Bronchial epithelial cell (primary cell): ENCODE data around the gene INSRR. TPM values are rescaled to one million over a fixed set of nuclear protein-coding genes. Genes with fewer than 3 reads are reported as not detected.

ENCODE experiments used
- DNase-seq: peaks from one replicate; pipeline ENCODE4 v3.0.0-alpha.2; 2010; ENCODE audit warnings: low read depth
- FAIRE-seq: peaks from 2 replicates; lab custom pipeline; 2011; peaks lifted over from hg19 to GRCh38; lab: Jason Lieb, UNC
- H3K27me3 ChIP-seq: 2 replicates; pipeline ENCODE4 v1.5.1; 2011; ENCODE audit warnings: low read length; ENCODE audit not compliant: control insufficient read depth, insufficient read depth
- H3K36me3 ChIP-seq: 2 replicates; pipeline ENCODE4 v1.5.1; 2011; ENCODE audit warnings: low read length; ENCODE audit not compliant: control insufficient read depth, insufficient read depth
- H3K4me3 ChIP-seq: 2 replicates; pipeline ENCODE4 v1.5.1; 2011; ENCODE audit warnings: mild to moderate bottlenecking, low read depth, low read length, control low read depth
- total RNA-seq: library from RNA; depleted of rRNA; stranded (reverse); fragments of >200 nt; gene quantifications from 2 replicates; pipeline ENCODE4 v1.2.1, GENCODE V29; 2014
- TF ChIP-seq, protein P1 (sequence below): IDR thresholded peaks from 2 replicates; pipeline ENCODE4 v1.5.1; 2011; ENCODE audit warnings: mild to moderate bottlenecking, moderate library complexity, low read length, control low read depth, inconsistent platforms; ENCODE audit not compliant: insufficient read depth, severe bottlenecking

The INSRR gene
- total RNA-seq, 1 donor from 2014 or later: not detected

DNA sequence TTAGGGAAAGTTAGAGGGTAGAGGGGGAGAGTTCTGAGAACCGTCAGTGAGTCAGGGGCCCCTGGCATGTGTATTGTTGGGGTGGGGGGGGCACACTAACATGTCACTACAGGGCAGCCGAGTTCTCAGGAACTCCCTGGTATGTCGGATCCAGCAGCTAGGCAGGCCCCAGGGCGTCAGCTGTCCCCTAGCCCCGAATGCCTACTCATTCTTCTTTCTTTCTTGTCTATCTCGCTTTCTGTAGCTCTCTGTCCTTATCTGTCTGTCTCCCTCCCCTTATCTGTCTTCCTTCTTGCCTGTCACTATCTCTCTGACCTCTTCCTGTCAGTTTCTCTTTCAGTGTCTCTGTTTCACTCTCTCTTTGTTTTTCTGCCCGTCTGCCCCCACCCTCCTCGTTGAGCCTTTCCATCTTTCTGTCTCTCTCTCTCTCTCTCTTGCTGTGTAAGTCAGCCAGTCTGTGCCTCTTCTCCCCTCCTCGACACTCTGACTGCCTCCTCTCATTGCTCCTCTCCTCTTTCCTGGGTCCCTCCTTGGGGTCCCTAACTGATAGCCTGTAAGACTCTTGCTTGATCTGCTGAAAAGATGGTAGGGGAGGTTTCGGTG is 4.2 kb upstream of the INSRR start:
- FAIRE-seq: no peak
- TF ChIP-seq, protein P1, sequence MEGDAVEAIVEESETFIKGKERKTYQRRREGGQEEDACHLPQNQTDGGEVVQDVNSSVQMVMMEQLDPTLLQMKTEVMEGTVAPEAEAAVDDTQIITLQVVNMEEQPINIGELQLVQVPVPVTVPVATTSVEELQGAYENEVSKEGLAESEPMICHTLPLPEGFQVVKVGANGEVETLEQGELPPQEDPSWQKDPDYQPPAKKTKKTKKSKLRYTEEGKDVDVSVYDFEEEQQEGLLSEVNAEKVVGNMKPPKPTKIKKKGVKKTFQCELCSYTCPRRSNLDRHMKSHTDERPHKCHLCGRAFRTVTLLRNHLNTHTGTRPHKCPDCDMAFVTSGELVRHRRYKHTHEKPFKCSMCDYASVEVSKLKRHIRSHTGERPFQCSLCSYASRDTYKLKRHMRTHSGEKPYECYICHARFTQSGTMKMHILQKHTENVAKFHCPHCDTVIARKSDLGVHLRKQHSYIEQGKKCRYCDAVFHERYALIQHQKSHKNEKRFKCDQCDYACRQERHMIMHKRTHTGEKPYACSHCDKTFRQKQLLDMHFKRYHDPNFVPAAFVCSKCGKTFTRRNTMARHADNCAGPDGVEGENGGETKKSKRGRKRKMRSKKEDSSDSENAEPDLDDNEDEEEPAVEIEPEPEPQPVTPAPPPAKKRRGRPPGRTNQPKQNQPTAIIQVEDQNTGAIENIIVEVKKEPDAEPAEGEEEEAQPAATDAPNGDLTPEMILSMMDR: no peak
- Histone ChIP-seq H3K36me3 (no peaks in the 10 kb centered on the region), H3K27me3 (peaks cover 21% of the 10 kb centered on the region), H3K4me3 (no peak overlapping the region)
- no peak for DNase-seq

DNA sequence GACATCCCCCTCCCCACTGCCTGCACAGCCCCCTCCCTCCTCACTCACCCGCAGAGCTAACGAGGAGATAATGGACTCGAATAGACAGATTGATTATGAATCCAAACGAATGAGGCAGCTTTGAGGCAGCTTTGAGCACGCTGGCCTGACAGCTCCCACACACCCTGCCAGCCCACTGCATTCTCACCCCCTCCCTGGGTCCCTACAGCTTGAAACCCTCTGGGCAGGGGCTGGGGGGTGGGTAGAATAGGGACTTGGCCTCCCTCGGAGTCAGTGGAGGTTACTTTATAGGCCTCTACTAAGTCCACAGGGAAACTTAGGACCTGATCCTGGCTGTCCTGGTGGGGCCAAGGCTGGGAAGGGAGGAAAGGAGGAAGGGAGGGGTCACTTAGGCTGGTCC is 3.7 kb upstream of the INSRR start:
- no peak for DNase-seq
- TF ChIP-seq, protein P1: no peak
- no peaks in the 10 kb centered on the region for H3K36me3 ChIP-seq
- no peak for FAIRE-seq
- H3K4me3 ChIP-seq: no peak overlapping the region
- H3K27me3 ChIP-seq: peaks cover 26% of the 10 kb centered on the region

DNA sequence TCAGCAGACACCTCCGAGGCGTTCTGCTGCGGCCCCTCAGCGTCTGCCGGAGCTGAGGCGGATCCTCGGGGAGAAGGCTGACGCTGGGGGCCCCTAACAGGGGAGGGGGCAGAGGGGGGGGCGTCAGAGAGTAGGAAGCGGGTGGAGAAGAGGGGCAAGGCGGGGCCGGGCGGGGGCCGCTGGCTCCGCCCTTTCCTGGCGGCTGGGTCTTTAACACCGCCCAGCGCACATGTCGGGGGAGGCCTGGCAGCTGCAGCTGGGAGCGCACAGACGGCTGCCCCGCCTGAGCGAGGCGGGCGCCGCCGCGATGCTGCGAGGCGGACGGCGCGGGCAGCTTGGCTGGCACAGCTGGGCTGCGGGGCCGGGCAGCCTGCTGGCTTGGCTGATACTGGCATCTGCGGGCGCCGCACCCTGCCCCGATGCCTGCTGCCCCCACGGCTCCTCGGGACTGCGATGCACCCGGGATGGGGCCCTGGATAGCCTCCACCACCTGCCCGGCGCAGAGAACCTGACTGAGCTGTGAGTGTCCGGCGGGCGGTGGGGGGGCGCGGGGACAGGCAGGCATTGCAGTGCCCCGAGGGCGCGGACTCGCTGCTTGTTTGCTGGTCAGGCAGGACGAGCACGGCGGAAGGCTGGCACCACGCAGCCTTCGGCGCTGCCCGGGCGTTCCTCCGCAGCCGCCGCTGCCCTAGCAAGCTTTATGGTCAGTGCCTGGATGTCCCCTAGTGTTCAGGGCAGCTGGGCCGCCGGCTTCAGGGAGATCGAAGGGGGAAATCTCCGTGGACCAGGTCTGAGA is 1.9 kb upstream of the INSRR start, which contains the start of gene NTRK1:
Gene NTRK1, plus strand, starts transcription at position 238 of the 796 bp plus-strand sequence. Its CDS starts 70 bp downstream, at position 308.
- no peaks in the 10 kb centered on the region for H3K36me3 ChIP-seq
- peaks cover 30% of the 10 kb centered on the region for H3K27me3 ChIP-seq
- TF ChIP-seq, protein P1: no peak
- FAIRE-seq (no peak), DNase-seq (no peak)
- H3K4me3 ChIP-seq: no peak within 1 kb of the TSS

DNA sequence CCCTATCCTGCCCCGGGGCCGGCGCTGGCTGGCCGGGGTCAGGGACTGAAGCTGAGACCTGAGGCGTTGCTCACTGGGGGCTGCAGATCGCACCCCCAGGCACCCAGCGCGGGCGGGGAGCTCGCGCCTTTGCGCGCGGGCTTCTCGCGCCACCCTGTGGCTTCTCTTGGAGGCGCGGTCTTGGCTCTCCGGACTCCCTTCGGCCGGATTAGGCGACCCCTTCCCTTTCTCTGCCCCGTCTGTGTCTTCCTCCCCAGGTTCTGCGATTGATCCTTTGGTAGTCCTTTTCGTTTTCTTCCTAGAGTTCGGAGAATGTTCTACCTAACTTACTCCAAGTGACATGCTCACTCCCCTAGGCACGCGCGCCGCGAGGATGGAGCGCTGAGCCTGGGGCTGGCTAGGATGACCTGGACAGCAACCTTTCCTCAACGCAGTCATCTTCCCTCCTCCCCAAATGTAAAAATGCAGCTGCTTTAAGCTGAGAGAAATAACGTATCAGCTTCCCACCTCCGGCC is 1.3 kb upstream of the INSRR start:
- no peak for DNase-seq
- FAIRE-seq: no peak
- TF ChIP-seq, protein P1: peak; percentile 90
- peaks cover 28% of the 10 kb centered on the region for H3K27me3 ChIP-seq
- H3K4me3 ChIP-seq: no peak overlapping the region
- H3K36me3 ChIP-seq: no peaks in the 10 kb centered on the region

DNA sequence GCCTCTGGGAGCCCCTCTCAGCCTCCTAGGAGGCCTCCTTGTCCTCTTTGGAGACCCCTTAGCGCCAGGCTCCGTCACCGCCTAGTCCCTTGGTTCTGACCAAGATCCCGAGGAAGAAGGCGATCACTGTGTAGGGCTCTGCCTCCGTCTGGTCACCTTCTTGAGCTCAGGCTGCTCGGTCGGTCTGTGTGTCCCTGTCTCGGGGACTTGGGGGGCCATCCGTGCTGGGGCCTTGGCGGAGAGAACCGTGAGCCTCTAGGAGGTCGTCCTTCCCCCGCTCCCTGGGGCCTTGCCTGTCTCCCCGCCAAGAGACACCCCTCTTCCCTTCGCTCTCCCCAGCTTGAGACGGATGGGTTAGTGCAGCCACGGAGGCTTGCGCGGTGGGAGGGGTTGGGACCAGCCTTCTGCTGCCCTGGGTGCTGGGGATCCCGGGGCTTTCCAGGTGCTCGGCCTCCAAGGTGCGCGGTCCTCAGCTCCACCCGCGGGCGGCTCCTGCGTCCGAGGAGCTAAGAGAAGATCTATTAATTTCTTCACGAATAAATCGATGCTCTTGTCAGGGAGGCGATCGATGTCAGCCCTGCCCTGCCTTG is 701 bp upstream of the INSRR start:
- FAIRE-seq: no peak
- H3K36me3 ChIP-seq: no peaks in the 10 kb centered on the region
- H3K27me3 ChIP-seq: peaks cover 28% of the 10 kb centered on the region
- H3K4me3 ChIP-seq: no peak overlapping the region
- DNase-seq: no peak
- TF ChIP-seq, protein P1: no peak
